ENCODE measurements around the gene BRS3.

DNA sequence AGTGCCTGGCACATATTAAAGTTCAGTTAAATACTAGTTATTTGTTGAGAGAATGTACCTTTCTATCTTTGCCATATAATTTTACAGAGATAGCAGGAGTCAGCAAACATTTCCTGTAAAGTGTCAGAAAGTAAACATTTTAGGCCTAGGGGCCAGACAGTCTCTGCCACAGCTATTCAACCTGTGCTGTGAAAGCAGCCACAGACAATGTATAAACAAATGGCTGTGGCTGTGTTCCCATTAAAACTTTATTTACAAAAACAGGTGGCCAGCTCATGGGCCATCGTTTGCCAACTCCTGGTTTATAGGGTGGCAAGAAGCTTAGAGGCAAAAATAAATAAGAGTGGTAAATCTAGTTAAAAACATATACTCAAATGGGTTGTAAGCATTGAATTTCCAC, 34.0 kb upstream of the BRS3 start:
- TF ChIP-seq, protein P1, sequence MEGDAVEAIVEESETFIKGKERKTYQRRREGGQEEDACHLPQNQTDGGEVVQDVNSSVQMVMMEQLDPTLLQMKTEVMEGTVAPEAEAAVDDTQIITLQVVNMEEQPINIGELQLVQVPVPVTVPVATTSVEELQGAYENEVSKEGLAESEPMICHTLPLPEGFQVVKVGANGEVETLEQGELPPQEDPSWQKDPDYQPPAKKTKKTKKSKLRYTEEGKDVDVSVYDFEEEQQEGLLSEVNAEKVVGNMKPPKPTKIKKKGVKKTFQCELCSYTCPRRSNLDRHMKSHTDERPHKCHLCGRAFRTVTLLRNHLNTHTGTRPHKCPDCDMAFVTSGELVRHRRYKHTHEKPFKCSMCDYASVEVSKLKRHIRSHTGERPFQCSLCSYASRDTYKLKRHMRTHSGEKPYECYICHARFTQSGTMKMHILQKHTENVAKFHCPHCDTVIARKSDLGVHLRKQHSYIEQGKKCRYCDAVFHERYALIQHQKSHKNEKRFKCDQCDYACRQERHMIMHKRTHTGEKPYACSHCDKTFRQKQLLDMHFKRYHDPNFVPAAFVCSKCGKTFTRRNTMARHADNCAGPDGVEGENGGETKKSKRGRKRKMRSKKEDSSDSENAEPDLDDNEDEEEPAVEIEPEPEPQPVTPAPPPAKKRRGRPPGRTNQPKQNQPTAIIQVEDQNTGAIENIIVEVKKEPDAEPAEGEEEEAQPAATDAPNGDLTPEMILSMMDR (IDR thresholded peaks at IDR 0.05; ENCODE audit: poor library complexity, severe bottlenecking): no peak
- TF ChIP-seq, protein P2, sequence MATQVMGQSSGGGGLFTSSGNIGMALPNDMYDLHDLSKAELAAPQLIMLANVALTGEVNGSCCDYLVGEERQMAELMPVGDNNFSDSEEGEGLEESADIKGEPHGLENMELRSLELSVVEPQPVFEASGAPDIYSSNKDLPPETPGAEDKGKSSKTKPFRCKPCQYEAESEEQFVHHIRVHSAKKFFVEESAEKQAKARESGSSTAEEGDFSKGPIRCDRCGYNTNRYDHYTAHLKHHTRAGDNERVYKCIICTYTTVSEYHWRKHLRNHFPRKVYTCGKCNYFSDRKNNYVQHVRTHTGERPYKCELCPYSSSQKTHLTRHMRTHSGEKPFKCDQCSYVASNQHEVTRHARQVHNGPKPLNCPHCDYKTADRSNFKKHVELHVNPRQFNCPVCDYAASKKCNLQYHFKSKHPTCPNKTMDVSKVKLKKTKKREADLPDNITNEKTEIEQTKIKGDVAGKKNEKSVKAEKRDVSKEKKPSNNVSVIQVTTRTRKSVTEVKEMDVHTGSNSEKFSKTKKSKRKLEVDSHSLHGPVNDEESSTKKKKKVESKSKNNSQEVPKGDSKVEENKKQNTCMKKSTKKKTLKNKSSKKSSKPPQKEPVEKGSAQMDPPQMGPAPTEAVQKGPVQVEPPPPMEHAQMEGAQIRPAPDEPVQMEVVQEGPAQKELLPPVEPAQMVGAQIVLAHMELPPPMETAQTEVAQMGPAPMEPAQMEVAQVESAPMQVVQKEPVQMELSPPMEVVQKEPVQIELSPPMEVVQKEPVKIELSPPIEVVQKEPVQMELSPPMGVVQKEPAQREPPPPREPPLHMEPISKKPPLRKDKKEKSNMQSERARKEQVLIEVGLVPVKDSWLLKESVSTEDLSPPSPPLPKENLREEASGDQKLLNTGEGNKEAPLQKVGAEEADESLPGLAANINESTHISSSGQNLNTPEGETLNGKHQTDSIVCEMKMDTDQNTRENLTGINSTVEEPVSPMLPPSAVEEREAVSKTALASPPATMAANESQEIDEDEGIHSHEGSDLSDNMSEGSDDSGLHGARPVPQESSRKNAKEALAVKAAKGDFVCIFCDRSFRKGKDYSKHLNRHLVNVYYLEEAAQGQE (IDR thresholded peaks at IDR 0.05; ENCODE audit: borderline replicate concordance): no peak
- no peak for TF ChIP-seq EP300 (conservative IDR thresholded peaks at IDR 0.05; ENCODE audit: poor library complexity, severe bottlenecking)
- TF ChIP-seq SMC3 (conservative IDR thresholded peaks at IDR 0.05; ENCODE audit: poor library complexity): no peak
- no peak for TF ChIP-seq TAF1 (IDR thresholded peaks at IDR 0.05; ENCODE audit: low read depth)
- TF ChIP-seq POLR2AphosphoS5 (IDR thresholded peaks at IDR 0.05): no peak

Data from neural cell (in vitro differentiated cells).